CD4-positive, alpha-beta T cell treated with Interleukin-6 for 4 hours (primary cell): ENCODE data around the gene HAGHL.

Experiments used
- DNase-seq: peaks from one replicate; pipeline ENCODE4 v3.0.0-alpha.2; 2020; ENCODE audit warnings: mixed read lengths

The HAGHL gene

GRCh38 chr16:726438-727290, at the start of gene HAGHL, which contains the start of gene CCDC78:
TSS of gene HAGHL (plus strand) at chr16:727106. CDS start at chr16:727510, 404 bp downstream.
TSS of gene CCDC78 (minus strand) at chr16:726443. CDS start at chr16:726367, 76 bp downstream.
- peak; percentile 81 for DNase-seq

- DNase-seq, result no peak
Measured at GRCh38 chr16:677316-678190, 49.4 kb upstream of the HAGHL start.

- no peak for DNase-seq
Measured at GRCh38 chr16:678209-678857, 48.6 kb upstream of the HAGHL start.

GRCh38 chr16:678858-679813, 47.8 kb upstream of the HAGHL start:
- DNase-seq, result peak; percentile 62

- peak; percentile 95 for DNase-seq
Measured at GRCh38 chr16:679814-680624, 46.9 kb upstream of the HAGHL start, which contains the start of gene STUB1. TSS of gene STUB1 (plus strand) at chr16:680410. CDS start at chr16:680526, 116 bp downstream.

GRCh38 chr16:680625-680945, 46.3 kb upstream of the HAGHL start:
- no peak for DNase-seq

GRCh38 chr16:680967-681745, 45.8 kb upstream of the HAGHL start:
- DNase-seq, result no peak

- DNase-seq, result no peak
Measured at GRCh38 chr16:681746-682427, 45.0 kb upstream of the HAGHL start.

- DNase-seq, result no peak
Measured at GRCh38 chr16:682493-683395, 44.2 kb upstream of the HAGHL start.

GRCh38 chr16:683396-684070, 43.4 kb upstream of the HAGHL start:
- DNase-seq, result no peak

- DNase-seq, result peak; percentile 98
Measured at GRCh38 chr16:684071-684794, 42.7 kb upstream of the HAGHL start, which contains the start of gene JMJD8. TSS of gene JMJD8 (minus strand) at chr16:684334. CDS start at chr16:684319, 15 bp downstream.

- DNase-seq, result no peak
Measured at GRCh38 chr16:684961-685696, 41.8 kb upstream of the HAGHL start.

GRCh38 chr16:685967-686366, 40.9 kb upstream of the HAGHL start:
- DNase-seq, result no peak

GRCh38 chr16:686459-687260, 40.2 kb upstream of the HAGHL start:
- no peak for DNase-seq

GRCh38 chr16:687499-687898, 39.4 kb upstream of the HAGHL start:
- DNase-seq, result no peak
